ENCODE results near the gene KCTD2. TPM values are rescaled to one million over a fixed set of nuclear protein-coding genes. Genes with fewer than 3 reads are reported as not detected.

The KCTD2 gene
- total and polyA plus RNA-seq, 9 of the 15 experiments (the other 6 are each of a cell fraction or from before 2014, with no cell fraction given), result 1.7 to 32.9 (median 15.8) TPM

- TF ChIP-seq ZNF512 (tag; IDR thresholded peaks at IDR 0.05) (no peak), NFE2L1 (tag; IDR thresholded peaks at IDR 0.05; ENCODE audit: borderline replicate concordance, low read depth) (peak; percentile 38; the same call in 1 of the 2 replicates), NR0B1 (IDR thresholded peaks at IDR 0.05; ENCODE audit: partially characterized antibody) (no peak), ELK3 (CRISPR knock-in tag; IDR thresholded peaks at IDR 0.05) (no peak), THRB (CRISPR knock-in tag; conservative IDR thresholded peaks at IDR 0.05) (no peak)
Measured at GRCh38 chr17:75068750-75069149, 21.7 kb downstream of the KCTD2 start (continued).
